ENCODE data around the gene SLC25A19.
"Not testable (repeated sequence)": the region's sequence is repeated elsewhere in the genome, so short reads cannot be mapped to it uniquely, and the experiment has no call there.

SLC25A19 gene

GRCh38 chr17:75287221-75287620 is 2.0 kb downstream of the SLC25A19 start:
- Histone ChIP-seq H2AFZ (ENCODE audit: low read length) (no peak overlapping the region), H3K36me3 (replicated peaks in 1 of 2; ENCODE audit: control insufficient read depth in 2 of 2, insufficient read depth in 2 of 2, low read length in 2 of 2) (peaks cover 5% of the 10 kb centered on the region in 2 donors), H2BK5ac (ENCODE audit: low read length) (no peak overlapping the region), H3K18ac (ENCODE audit: low read length) (no peak overlapping the region), H3K4me1 (ENCODE audit: control insufficient read depth in 2 of 2, insufficient read depth in 1 of 2, low read depth in 1 of 2, low read length in 2 of 2) (no peaks in the 10 kb centered on the region), H3K23ac (ENCODE audit: low read depth, low read length, poor library complexity) (no peak overlapping the region), H3K9ac (ENCODE audit: low read depth, low read length, poor library complexity) (no peak overlapping the region), H3K27ac (replicated peaks; ENCODE audit: low read length) (no peak overlapping the region), H3K4ac (ENCODE audit: low read length) (no peak overlapping the region), H4K8ac (ENCODE audit: low read depth, low read length) (no peak overlapping the region), H3K4me2 (ENCODE audit: insufficient read depth, low read length, poor library complexity, severe bottlenecking) (no peak overlapping the region), H2BK120ac (ENCODE audit: low read depth, low read length) (no peak overlapping the region), H3K79me1 (ENCODE audit: low read depth, low read length) (no peaks in the 10 kb centered on the region), H2BK12ac (ENCODE audit: low read length) (no peak overlapping the region), H2BK15ac (ENCODE audit: low read length) (no peak overlapping the region), H3K9me3 (replicated peaks in 1 of 2; ENCODE audit: control insufficient read depth in 2 of 2, insufficient read depth in 1 of 2, low read depth in 1 of 2, low read length in 2 of 2) (no peaks in the 10 kb centered on the region), H3K4me3 (ENCODE audit: low read length in 2 of 2) (no peak overlapping the region), H3K27me3 (ENCODE audit: control insufficient read depth in 3 of 3, insufficient read depth in 3 of 3, low read depth in 1 of 3, low read length in 3 of 3) (peaks cover 0 to 7% (median 0%) of the 10 kb centered on the region in 3 experiments), H2AK5ac (ENCODE audit: low read depth, low read length) (no peak overlapping the region), H3K14ac (ENCODE audit: low read length) (no peak overlapping the region), H4K91ac (ENCODE audit: low read depth, low read length, poor library complexity) (no peak overlapping the region)
- WGBS, 2 donors (ENCODE audit: extremely low coverage in 2 of 2, insufficient read length in 2 of 2, insufficient replicate concordance in 1 of 2) = no CpG with 5 or more reads among the region's 9 CpGs
- DNase-seq (ENCODE audit: low spot score) = no peak

DNA sequence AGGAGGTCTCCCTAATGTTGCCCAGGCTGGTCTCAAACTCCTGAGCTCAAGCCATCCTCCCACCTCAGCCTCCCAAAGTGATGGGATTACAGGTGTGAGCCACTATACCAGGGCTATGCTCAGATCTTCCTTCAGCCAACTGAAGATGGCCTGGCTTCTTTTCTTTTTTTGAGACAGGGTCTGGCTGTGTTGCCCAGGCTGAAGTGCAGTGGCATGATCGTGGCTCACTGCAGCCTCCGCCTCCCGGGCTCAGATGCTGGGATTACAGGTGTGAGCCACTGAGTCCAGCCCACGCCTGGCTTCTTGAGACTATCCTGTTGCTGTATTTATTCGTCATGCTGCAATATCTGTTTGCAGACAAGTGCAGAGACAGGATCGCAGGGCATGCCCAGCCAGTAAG is 4.1 kb downstream of the SLC25A19 start:
- Histone ChIP-seq H3K27ac (replicated peaks; ENCODE audit: low read length) (no peak overlapping the region), H3K14ac (ENCODE audit: low read length) (no peak overlapping the region), H3K36me3 (replicated peaks in 1 of 2; ENCODE audit: control insufficient read depth in 2 of 2, insufficient read depth in 2 of 2, low read length in 2 of 2) (peaks cover 5% of the 10 kb centered on the region in 2 donors), H3K9ac (ENCODE audit: low read depth, low read length, poor library complexity) (no peak overlapping the region), H3K23ac (ENCODE audit: low read depth, low read length, poor library complexity) (no peak overlapping the region), H4K8ac (ENCODE audit: low read depth, low read length) (no peak overlapping the region), H3K4ac (ENCODE audit: low read length) (no peak overlapping the region), H2BK5ac (ENCODE audit: low read length) (no peak overlapping the region), H3K18ac (ENCODE audit: low read length) (no peak overlapping the region), H4K91ac (ENCODE audit: low read depth, low read length, poor library complexity) (no peak overlapping the region), H3K4me3 (ENCODE audit: low read length in 2 of 2) (no peak overlapping the region), H3K4me2 (ENCODE audit: insufficient read depth, low read length, poor library complexity, severe bottlenecking) (no peak overlapping the region), H3K27me3 (ENCODE audit: control insufficient read depth in 3 of 3, insufficient read depth in 3 of 3, low read depth in 1 of 3, low read length in 3 of 3) (peaks cover 0 to 6% (median 0%) of the 10 kb centered on the region in 3 experiments), H3K9me3 (replicated peaks in 1 of 2; ENCODE audit: control insufficient read depth in 2 of 2, insufficient read depth in 1 of 2, low read depth in 1 of 2, low read length in 2 of 2) (no peaks in the 10 kb centered on the region), H2BK15ac (ENCODE audit: low read length) (no peak overlapping the region), H3K4me1 (ENCODE audit: control insufficient read depth in 2 of 2, insufficient read depth in 1 of 2, low read depth in 1 of 2, low read length in 2 of 2) (no peaks in the 10 kb centered on the region), H2AK5ac (ENCODE audit: low read depth, low read length) (no peak overlapping the region), H2AFZ (ENCODE audit: low read length) (no peak overlapping the region), H2BK12ac (ENCODE audit: low read length) (no peak overlapping the region), H3K79me1 (ENCODE audit: low read depth, low read length) (no peaks in the 10 kb centered on the region), H2BK120ac (ENCODE audit: low read depth, low read length) (no peak overlapping the region)
- DNase-seq (ENCODE audit: low spot score) = no peak
- WGBS, 2 donors (ENCODE audit: extremely low coverage in 2 of 2, insufficient read length in 2 of 2, insufficient replicate concordance in 1 of 2) = no CpG with 5 or more reads among the region's 6 CpGs

GRCh38 chr17:75280189-75280588 is 9.0 kb downstream of the SLC25A19 start:
- not testable (repeated sequence) for DNase-seq (ENCODE audit: low spot score); H3K4me1 ChIP-seq (ENCODE audit: control insufficient read depth in 2 of 2, insufficient read depth in 1 of 2, low read depth in 1 of 2, low read length in 2 of 2); H3K27me3 ChIP-seq (ENCODE audit: control insufficient read depth in 3 of 3, insufficient read depth in 3 of 3, low read depth in 1 of 3, low read length in 3 of 3); H4K8ac ChIP-seq (ENCODE audit: low read depth, low read length); H2BK120ac ChIP-seq (ENCODE audit: low read depth, low read length); H3K14ac ChIP-seq (ENCODE audit: low read length); H2BK5ac ChIP-seq (ENCODE audit: low read length); H3K9ac ChIP-seq (ENCODE audit: low read depth, low read length, poor library complexity); H3K27ac ChIP-seq (replicated peaks; ENCODE audit: low read length); H2BK15ac ChIP-seq (ENCODE audit: low read length); H3K18ac ChIP-seq (ENCODE audit: low read length); H3K9me3 ChIP-seq (replicated peaks in 1 of 2; ENCODE audit: control insufficient read depth in 2 of 2, insufficient read depth in 1 of 2, low read depth in 1 of 2, low read length in 2 of 2); H2AK5ac ChIP-seq (ENCODE audit: low read depth, low read length); H2BK12ac ChIP-seq (ENCODE audit: low read length); H2AFZ ChIP-seq (ENCODE audit: low read length); H3K4me3 ChIP-seq (ENCODE audit: low read length in 2 of 2); H3K23ac ChIP-seq (ENCODE audit: low read depth, low read length, poor library complexity); H3K4ac ChIP-seq (ENCODE audit: low read length); H3K4me2 ChIP-seq (ENCODE audit: insufficient read depth, low read length, poor library complexity, severe bottlenecking); H3K36me3 ChIP-seq (replicated peaks in 1 of 2; ENCODE audit: control insufficient read depth in 2 of 2, insufficient read depth in 2 of 2, low read length in 2 of 2); H4K91ac ChIP-seq (ENCODE audit: low read depth, low read length, poor library complexity); H3K79me1 ChIP-seq (ENCODE audit: low read depth, low read length)
- no CpG with 5 or more reads among the region's 4 CpGs for WGBS, 2 donors (ENCODE audit: extremely low coverage in 2 of 2, insufficient read length in 2 of 2, insufficient replicate concordance in 1 of 2)

DNA sequence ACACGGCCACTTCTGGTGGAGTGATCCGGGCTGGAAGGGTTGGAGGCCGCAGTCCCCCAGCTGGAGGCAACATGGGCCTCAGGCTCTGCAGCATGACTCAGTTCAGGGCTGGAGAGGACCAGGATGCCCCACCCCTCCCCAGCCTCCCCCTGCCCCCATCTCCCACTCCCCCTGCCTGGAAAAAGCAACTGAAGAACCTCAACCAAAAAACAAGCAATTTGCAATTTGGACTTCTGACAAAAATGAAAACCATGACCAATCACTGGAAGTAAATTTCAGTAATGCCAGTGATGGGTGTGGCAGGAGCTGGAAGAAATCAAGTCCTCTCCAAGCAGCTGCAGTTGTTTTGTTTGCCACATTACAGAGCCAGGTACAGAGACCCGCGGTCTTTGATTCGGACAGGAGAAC is 11.6 kb downstream of the SLC25A19 start:
- Histone ChIP-seq H3K4ac (ENCODE audit: low read length) (no peak overlapping the region), H2AK5ac (ENCODE audit: low read depth, low read length) (no peak overlapping the region), H3K36me3 (replicated peaks in 1 of 2; ENCODE audit: control insufficient read depth in 2 of 2, insufficient read depth in 2 of 2, low read length in 2 of 2) (peaks cover 10 to 17% of the 10 kb centered on the region in 2 donors), H3K23ac (ENCODE audit: low read depth, low read length, poor library complexity) (no peak overlapping the region), H3K79me1 (ENCODE audit: low read depth, low read length) (peaks cover 2% of the 10 kb centered on the region), H3K9ac (ENCODE audit: low read depth, low read length, poor library complexity) (no peak overlapping the region), H3K4me1 (ENCODE audit: control insufficient read depth in 2 of 2, insufficient read depth in 1 of 2, low read depth in 1 of 2, low read length in 2 of 2) (no peaks in the 10 kb centered on the region), H3K27ac (replicated peaks; ENCODE audit: low read length) (no peak overlapping the region), H2BK12ac (ENCODE audit: low read length) (no peak overlapping the region), H2BK15ac (ENCODE audit: low read length) (no peak overlapping the region), H3K4me2 (ENCODE audit: insufficient read depth, low read length, poor library complexity, severe bottlenecking) (no peak overlapping the region), H2BK5ac (ENCODE audit: low read length) (no peak overlapping the region), H3K9me3 (replicated peaks in 1 of 2; ENCODE audit: control insufficient read depth in 2 of 2, insufficient read depth in 1 of 2, low read depth in 1 of 2, low read length in 2 of 2) (no peaks in the 10 kb centered on the region), H4K91ac (ENCODE audit: low read depth, low read length, poor library complexity) (no peak overlapping the region), H3K14ac (ENCODE audit: low read length) (no peak overlapping the region), H4K8ac (ENCODE audit: low read depth, low read length) (no peak overlapping the region), H3K4me3 (ENCODE audit: low read length in 2 of 2) (no peak overlapping the region), H2BK120ac (ENCODE audit: low read depth, low read length) (no peak overlapping the region), H3K27me3 (ENCODE audit: control insufficient read depth in 3 of 3, insufficient read depth in 3 of 3, low read depth in 1 of 3, low read length in 3 of 3) (no peaks in the 10 kb centered on the region), H3K18ac (ENCODE audit: low read length) (no peak overlapping the region), H2AFZ (ENCODE audit: low read length) (no peak overlapping the region)
- DNase-seq (ENCODE audit: low spot score) = no peak
- WGBS, 2 donors (ENCODE audit: extremely low coverage in 2 of 2, insufficient read length in 2 of 2, insufficient replicate concordance in 1 of 2) = no CpG with 5 or more reads among the region's 6 CpGs
